ENCODE results near the gene TANK. TPM values are rescaled to one million over a fixed set of nuclear protein-coding genes. Genes with fewer than 3 reads are reported as not detected.
A peak's percentile ranks its signal among the peaks of the same experiment; 100 is the strongest.

Gene TANK
- total and polyA plus RNA-seq, 2 experiments from 2014 or later, result 37.6 to 54.7 TPM

- Histone ChIP-seq H4K20me1 (ENCODE audit: insufficient read depth, poor library complexity, severe bottlenecking) (no peaks in the 10 kb centered on the region), H3K36me3 (replicated peaks; ENCODE audit: insufficient read depth, low read depth) (no peaks in the 10 kb centered on the region), H3K9me3 (ENCODE audit: low read depth) (no peaks in the 10 kb centered on the region), H2AFZ (no peak overlapping the region), H3K4me1 (ENCODE audit: insufficient read depth) (no peaks in the 10 kb centered on the region), H3K79me2 (no peaks in the 10 kb centered on the region), H3K27me3 (no peaks in the 10 kb centered on the region), H3K4me2 (no peak overlapping the region), H3K27ac (no peak overlapping the region), H3K4me3 (no peak overlapping the region), H3K9me2 (replicated peaks; ENCODE audit: insufficient read depth) (no peaks in the 10 kb centered on the region)
- DNase-seq (ENCODE audit: low spot score), result no peak
- TF ChIP-seq CTCF (IDR thresholded peaks at IDR 0.05; ENCODE audit: poor library complexity) (no peak), EZH2phosphoT487 (IDR thresholded peaks at IDR 0.05; ENCODE audit: low read depth, severe bottlenecking, unreplicated experiment) (no peak), EZH2 (IDR thresholded peaks at IDR 0.05; ENCODE audit: borderline replicate concordance) (no peak)
- 96% methylated on average over 1 of the region's 1 CpG for whole genome bisulfite sequencing (ENCODE audit: low lambda C conversion rate, missing lambda C conversion rate)
These were observed 59.0 kb downstream of the TANK start for GRCh38 chr2:161219211-161219610.

- Histone ChIP-seq H2AFZ (no peak overlapping the region), H3K4me1 (ENCODE audit: insufficient read depth) (no peaks in the 10 kb centered on the region), H3K79me2 (no peaks in the 10 kb centered on the region), H4K20me1 (ENCODE audit: insufficient read depth, poor library complexity, severe bottlenecking) (no peaks in the 10 kb centered on the region), H3K9me2 (replicated peaks; ENCODE audit: insufficient read depth) (no peaks in the 10 kb centered on the region), H3K27ac (no peak overlapping the region), H3K4me3 (no peak overlapping the region), H3K36me3 (replicated peaks; ENCODE audit: insufficient read depth, low read depth) (no peaks in the 10 kb centered on the region), H3K9me3 (ENCODE audit: low read depth) (no peaks in the 10 kb centered on the region), H3K4me2 (no peak overlapping the region), H3K27me3 (no peaks in the 10 kb centered on the region)
- WGBS (ENCODE audit: low lambda C conversion rate, missing lambda C conversion rate), result 66% methylated on average over 3 of the region's 3 CpGs
- TF ChIP-seq CTCF (IDR thresholded peaks at IDR 0.05; ENCODE audit: poor library complexity), result peak; percentile 73
- no peak for TF ChIP-seq EZH2phosphoT487 (IDR thresholded peaks at IDR 0.05; ENCODE audit: low read depth, severe bottlenecking, unreplicated experiment)
- TF ChIP-seq EZH2 (IDR thresholded peaks at IDR 0.05; ENCODE audit: borderline replicate concordance), result no peak
- DNase-seq (ENCODE audit: low spot score), result peak; percentile 53
These were observed 63.0 kb downstream of the TANK start for GRCh38 chr2:161223139-161223732.

- no peaks in the 10 kb centered on the region for H3K4me1 ChIP-seq (ENCODE audit: insufficient read depth)
- no peak overlapping the region for H3K4me3 ChIP-seq
- H4K20me1 ChIP-seq (ENCODE audit: insufficient read depth, poor library complexity, severe bottlenecking), result no peaks in the 10 kb centered on the region
- H3K4me2 ChIP-seq, result no peak overlapping the region
- 87% methylated on average over 6 of the region's 6 CpGs for WGBS (ENCODE audit: low lambda C conversion rate, missing lambda C conversion rate)
- H3K9me2 ChIP-seq (replicated peaks; ENCODE audit: insufficient read depth), result no peaks in the 10 kb centered on the region
- no peaks in the 10 kb centered on the region for H3K9me3 ChIP-seq (ENCODE audit: low read depth)
- TF ChIP-seq EZH2phosphoT487 (IDR thresholded peaks at IDR 0.05; ENCODE audit: low read depth, severe bottlenecking, unreplicated experiment) (no peak), EZH2 (IDR thresholded peaks at IDR 0.05; ENCODE audit: borderline replicate concordance) (no peak), CTCF (IDR thresholded peaks at IDR 0.05; ENCODE audit: poor library complexity) (no peak)
- H3K27me3 ChIP-seq, result no peaks in the 10 kb centered on the region
- no peak overlapping the region for H3K27ac ChIP-seq
- no peaks in the 10 kb centered on the region for H3K36me3 ChIP-seq (replicated peaks; ENCODE audit: insufficient read depth, low read depth)
- peak; percentile 23 for DNase-seq (ENCODE audit: low spot score)
- H2AFZ ChIP-seq, result no peak overlapping the region
- H3K79me2 ChIP-seq, result no peaks in the 10 kb centered on the region
These were observed 68.4 kb downstream of the TANK start for GRCh38 chr2:161228511-161229240.
